ENCODE measurements around the gene SIGLEC14. TPM values are rescaled to one million over a fixed set of nuclear protein-coding genes. Genes with fewer than 3 reads are reported as not detected.

Gene SIGLEC14
- polyA plus RNA-seq, 1 of the 3 experiments (the other 2 are of a cell fraction) = 0.03 TPM

DNA sequence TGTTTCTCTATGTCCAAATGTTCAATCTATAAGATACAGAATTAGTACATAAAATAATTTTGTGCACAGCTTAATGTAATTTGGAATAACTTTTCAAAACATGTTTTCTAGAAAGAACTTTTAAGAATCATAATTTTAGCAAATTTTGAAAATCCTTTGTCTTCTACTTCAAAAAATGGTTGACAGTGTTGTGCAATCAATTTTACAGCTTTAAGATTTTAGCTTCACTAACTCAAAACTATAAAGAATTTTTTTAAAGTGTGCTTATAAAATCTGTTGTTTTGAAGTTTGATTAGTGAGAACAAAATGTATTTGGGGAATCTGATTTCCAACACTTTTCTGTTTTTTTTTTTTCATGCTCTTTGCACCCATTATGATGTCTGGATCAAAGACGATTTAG lies 33.8 kb upstream of the SIGLEC14 start:
- peaks cover 0 to 3% of the 10 kb centered on the region in 2 experiments; a peak in 1 of 4 replicates for H3K4me1 ChIP-seq (ENCODE audit: control insufficient read depth in 1 of 2, insufficient read depth in 2 of 2, low read depth in 1 of 2, low read length in 1 of 2)
- no peak for DNase-seq
- H3K9me2 ChIP-seq = no peaks in the 10 kb centered on the region
- H3K9me3 ChIP-seq = no peaks in the 10 kb centered on the region
- no peak overlapping the region for H3K27ac ChIP-seq (ENCODE audit: low read depth in 2 of 2, low read length in 1 of 2)
- no peak overlapping the region for H3K4me3 ChIP-seq (ENCODE audit: low read depth in 2 of 2, low read length in 1 of 2)
- WGBS (ENCODE audit: low lambda C conversion rate) = 88% methylated on average over 1 of the region's 1 CpG
- no peaks in the 10 kb centered on the region for H4K20me1 ChIP-seq (ENCODE audit: insufficient read depth)
- no peak overlapping the region for H3K9ac ChIP-seq
- no peak overlapping the region for H3K4me2 ChIP-seq
- H3K27me3 ChIP-seq (ENCODE audit: insufficient read depth) = no peaks in the 10 kb centered on the region; the same call in 1 of the 2 replicates
- no peaks in the 10 kb centered on the region for H3F3A ChIP-seq (replicated peaks; ENCODE audit: insufficient read depth)
- TF ChIP-seq POLR2AphosphoS5 (IDR thresholded peaks at IDR 0.05; ENCODE audit: low read depth, low read length) (no peak), TAF1 (IDR thresholded peaks at IDR 0.05; ENCODE audit: borderline replicate concordance, low read depth, low read length) (no peak), TEAD4 (IDR thresholded peaks at IDR 0.05; ENCODE audit: borderline replicate concordance, insufficient read depth) (no peak), SMC3 (IDR thresholded peaks at IDR 0.05; ENCODE audit: low read depth, low read length) (no peak), FOXM1 (IDR thresholded peaks at IDR 0.05; ENCODE audit: low read depth) (no peak), NFIC (IDR thresholded peaks at IDR 0.05; ENCODE audit: borderline replicate concordance) (no peak), MXI1 (IDR thresholded peaks at IDR 0.05; ENCODE audit: low read depth, low read length) (no peak), RAD21 (IDR thresholded peaks at IDR 0.05; ENCODE audit: low read length) (no peak), YY1 (IDR thresholded peaks at IDR 0.05; ENCODE audit: low read depth) (no peak), FOXJ3 (CRISPR knock-in tag; IDR thresholded peaks at IDR 0.05) (no peak), SIN3A (IDR thresholded peaks at IDR 0.05; ENCODE audit: borderline replicate concordance, low read depth, low read length) (no peak)
- TF ChIP-seq, protein P1, sequence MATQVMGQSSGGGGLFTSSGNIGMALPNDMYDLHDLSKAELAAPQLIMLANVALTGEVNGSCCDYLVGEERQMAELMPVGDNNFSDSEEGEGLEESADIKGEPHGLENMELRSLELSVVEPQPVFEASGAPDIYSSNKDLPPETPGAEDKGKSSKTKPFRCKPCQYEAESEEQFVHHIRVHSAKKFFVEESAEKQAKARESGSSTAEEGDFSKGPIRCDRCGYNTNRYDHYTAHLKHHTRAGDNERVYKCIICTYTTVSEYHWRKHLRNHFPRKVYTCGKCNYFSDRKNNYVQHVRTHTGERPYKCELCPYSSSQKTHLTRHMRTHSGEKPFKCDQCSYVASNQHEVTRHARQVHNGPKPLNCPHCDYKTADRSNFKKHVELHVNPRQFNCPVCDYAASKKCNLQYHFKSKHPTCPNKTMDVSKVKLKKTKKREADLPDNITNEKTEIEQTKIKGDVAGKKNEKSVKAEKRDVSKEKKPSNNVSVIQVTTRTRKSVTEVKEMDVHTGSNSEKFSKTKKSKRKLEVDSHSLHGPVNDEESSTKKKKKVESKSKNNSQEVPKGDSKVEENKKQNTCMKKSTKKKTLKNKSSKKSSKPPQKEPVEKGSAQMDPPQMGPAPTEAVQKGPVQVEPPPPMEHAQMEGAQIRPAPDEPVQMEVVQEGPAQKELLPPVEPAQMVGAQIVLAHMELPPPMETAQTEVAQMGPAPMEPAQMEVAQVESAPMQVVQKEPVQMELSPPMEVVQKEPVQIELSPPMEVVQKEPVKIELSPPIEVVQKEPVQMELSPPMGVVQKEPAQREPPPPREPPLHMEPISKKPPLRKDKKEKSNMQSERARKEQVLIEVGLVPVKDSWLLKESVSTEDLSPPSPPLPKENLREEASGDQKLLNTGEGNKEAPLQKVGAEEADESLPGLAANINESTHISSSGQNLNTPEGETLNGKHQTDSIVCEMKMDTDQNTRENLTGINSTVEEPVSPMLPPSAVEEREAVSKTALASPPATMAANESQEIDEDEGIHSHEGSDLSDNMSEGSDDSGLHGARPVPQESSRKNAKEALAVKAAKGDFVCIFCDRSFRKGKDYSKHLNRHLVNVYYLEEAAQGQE (IDR thresholded peaks at IDR 0.05; ENCODE audit: low read depth, low read length) = no peak
- TF ChIP-seq, protein P2, sequence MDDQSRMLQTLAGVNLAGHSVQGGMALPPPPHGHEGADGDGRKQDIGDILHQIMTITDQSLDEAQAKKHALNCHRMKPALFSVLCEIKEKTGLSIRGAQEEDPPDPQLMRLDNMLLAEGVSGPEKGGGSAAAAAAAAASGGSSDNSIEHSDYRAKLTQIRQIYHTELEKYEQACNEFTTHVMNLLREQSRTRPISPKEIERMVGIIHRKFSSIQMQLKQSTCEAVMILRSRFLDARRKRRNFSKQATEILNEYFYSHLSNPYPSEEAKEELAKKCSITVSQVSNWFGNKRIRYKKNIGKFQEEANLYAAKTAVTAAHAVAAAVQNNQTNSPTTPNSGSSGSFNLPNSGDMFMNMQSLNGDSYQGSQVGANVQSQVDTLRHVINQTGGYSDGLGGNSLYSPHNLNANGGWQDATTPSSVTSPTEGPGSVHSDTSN (IDR thresholded peaks at IDR 0.05) = no peak
- TF ChIP-seq, protein P3, sequence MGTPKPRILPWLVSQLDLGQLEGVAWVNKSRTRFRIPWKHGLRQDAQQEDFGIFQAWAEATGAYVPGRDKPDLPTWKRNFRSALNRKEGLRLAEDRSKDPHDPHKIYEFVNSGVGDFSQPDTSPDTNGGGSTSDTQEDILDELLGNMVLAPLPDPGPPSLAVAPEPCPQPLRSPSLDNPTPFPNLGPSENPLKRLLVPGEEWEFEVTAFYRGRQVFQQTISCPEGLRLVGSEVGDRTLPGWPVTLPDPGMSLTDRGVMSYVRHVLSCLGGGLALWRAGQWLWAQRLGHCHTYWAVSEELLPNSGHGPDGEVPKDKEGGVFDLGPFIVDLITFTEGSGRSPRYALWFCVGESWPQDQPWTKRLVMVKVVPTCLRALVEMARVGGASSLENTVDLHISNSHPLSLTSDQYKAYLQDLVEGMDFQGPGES (IDR thresholded peaks at IDR 0.05; ENCODE audit: low read depth, low read length) = no peak
- TF ChIP-seq, protein P4, sequence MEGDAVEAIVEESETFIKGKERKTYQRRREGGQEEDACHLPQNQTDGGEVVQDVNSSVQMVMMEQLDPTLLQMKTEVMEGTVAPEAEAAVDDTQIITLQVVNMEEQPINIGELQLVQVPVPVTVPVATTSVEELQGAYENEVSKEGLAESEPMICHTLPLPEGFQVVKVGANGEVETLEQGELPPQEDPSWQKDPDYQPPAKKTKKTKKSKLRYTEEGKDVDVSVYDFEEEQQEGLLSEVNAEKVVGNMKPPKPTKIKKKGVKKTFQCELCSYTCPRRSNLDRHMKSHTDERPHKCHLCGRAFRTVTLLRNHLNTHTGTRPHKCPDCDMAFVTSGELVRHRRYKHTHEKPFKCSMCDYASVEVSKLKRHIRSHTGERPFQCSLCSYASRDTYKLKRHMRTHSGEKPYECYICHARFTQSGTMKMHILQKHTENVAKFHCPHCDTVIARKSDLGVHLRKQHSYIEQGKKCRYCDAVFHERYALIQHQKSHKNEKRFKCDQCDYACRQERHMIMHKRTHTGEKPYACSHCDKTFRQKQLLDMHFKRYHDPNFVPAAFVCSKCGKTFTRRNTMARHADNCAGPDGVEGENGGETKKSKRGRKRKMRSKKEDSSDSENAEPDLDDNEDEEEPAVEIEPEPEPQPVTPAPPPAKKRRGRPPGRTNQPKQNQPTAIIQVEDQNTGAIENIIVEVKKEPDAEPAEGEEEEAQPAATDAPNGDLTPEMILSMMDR (IDR thresholded peaks at IDR 0.05) = no peak
- peaks cover 0 to 4% of the 10 kb centered on the region in 2 experiments for H3K36me3 ChIP-seq (replicated peaks in 1 of 2; ENCODE audit: control insufficient read depth in 1 of 2, insufficient read depth in 2 of 2, low read length in 1 of 2)
- H2AFZ ChIP-seq (ENCODE audit: low read depth) = no peak overlapping the region
- ChIA-PET CTCF (interaction anchor here (1.3 to 1.6 kb wide), 2 partner anchors 19 to 24 kb away, joined by 7 read pairs; no protein-coding TSS in a partner anchor), POLR2A (no interaction called here)
- peaks cover 1% of the 10 kb centered on the region; the same call in 1 of the 2 replicates for H3K79me2 ChIP-seq (ENCODE audit: insufficient read depth)

Data from SK-N-SH (cell line).